Upper lobe of right lung (tissue), 1 donor: ENCODE data around the gene TMEM109. TPM values are rescaled to one million over a fixed set of nuclear protein-coding genes. Genes with fewer than 3 reads are reported as not detected.

Experiments
- ATAC-seq: fragments of 200-7000 bp; cut with Tn5 transposase; one replicate; pipeline ENCODE4 v1.9.1; 2020; ENCODE audit warnings: mild to moderate bottlenecking, moderate library complexity
- DNase-seq: peaks from one replicate; pipeline ENCODE4 v3.0.0-alpha.2; 2020
- H3K27ac ChIP-seq: fragments of 200-600 bp; one replicate; pipeline ENCODE4 v1.8.0; 2022
- H3K27me3 ChIP-seq: fragments of 200-600 bp; one replicate; pipeline ENCODE4 v1.8.0; 2022; ENCODE audit warnings: mild to moderate bottlenecking
- H3K36me3 ChIP-seq: fragments of 200-600 bp; one replicate; pipeline ENCODE4 v1.8.0; 2022
- H3K4me1 ChIP-seq: fragments of 200-600 bp; one replicate; pipeline ENCODE4 v1.8.0; 2022
- H3K4me3 ChIP-seq: fragments of 200-600 bp; one replicate; pipeline ENCODE4 v1.8.0; 2022; ENCODE audit warnings: mild to moderate bottlenecking
- H3K9me3 ChIP-seq: fragments of 200-600 bp; one replicate; pipeline ENCODE4 v1.8.0; 2022
- CTCF ChIP-seq: fragments of 200-600 bp; IDR thresholded peaks from one replicate; pipeline ENCODE4 v1.8.0; 2022; ENCODE audit warnings: antibody characterized with exemption
- intact Hi-C: fragments of 100-400 bp; cut with DNase I; formaldehyde crosslinking; loops from one replicate; pipeline ENCODE4 v1.11.0; 2022
- total RNA-seq: library from RNA; stranded (reverse); fragmentation: NEBNext Ultra II Directional; extraction: Animal tissue kit (Norgen Biotek cat#: 25700); gene quantifications from one replicate; pipeline ENCODE4 v1.2.1, GENCODE V29; 2021
- donor health status: DM: no; HTN: yes; CAD: no; lungs with severe emphysema.

The TMEM109 gene
- total RNA-seq, 1 donor from 2014 or later = 156 TPM

DNA sequence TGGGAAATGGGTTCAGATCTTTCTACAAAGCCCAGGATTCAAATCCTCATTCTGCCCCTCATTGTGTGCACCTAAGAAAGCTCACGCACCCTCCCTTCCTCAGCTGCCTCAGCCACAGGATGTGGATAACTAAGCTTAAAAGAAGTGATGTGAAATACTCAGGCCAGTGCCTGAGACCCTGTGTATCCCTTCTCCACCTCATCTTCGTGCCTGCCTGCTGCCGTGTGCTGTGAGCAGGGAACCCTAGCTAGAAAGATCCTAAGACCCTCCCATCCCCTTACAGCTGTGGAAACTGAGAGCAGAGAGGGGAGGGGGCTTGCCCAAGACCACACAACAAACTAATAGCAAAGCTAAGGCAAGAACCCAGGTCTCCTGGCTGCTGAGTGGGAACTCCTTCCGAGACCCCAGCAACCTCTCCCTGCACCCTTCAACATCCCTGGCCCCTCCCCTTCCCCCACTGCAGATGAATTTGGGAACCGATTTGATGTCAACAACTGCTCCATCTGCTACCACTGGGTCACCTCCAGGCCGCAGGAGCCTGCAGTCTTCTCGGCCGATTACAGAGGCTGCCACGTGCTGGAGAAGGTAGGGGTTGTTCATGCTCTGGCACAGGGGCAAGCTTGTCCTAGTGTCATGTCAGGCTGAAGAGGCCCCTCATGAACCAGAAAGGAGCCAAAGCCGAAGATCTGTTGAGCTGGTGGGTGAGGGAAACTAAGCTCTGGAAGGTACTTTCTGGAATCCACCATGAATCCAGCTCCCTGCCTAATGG is 45.1 kb upstream of the TMEM109 start:
- no peaks in the 10 kb centered on the region for H3K9me3 ChIP-seq
- no peak overlapping the region for H3K27ac ChIP-seq
- TF ChIP-seq CTCF = no peak
- DNase-seq (peak; percentile 40), ATAC-seq (no peak)
- no peaks in the 10 kb centered on the region for H3K36me3 ChIP-seq
- no peak overlapping the region for H3K4me3 ChIP-seq
- intact Hi-C loops = no loop called here
- H3K27me3 ChIP-seq = no peaks in the 10 kb centered on the region
- peaks cover 20% of the 10 kb centered on the region for H3K4me1 ChIP-seq

DNA sequence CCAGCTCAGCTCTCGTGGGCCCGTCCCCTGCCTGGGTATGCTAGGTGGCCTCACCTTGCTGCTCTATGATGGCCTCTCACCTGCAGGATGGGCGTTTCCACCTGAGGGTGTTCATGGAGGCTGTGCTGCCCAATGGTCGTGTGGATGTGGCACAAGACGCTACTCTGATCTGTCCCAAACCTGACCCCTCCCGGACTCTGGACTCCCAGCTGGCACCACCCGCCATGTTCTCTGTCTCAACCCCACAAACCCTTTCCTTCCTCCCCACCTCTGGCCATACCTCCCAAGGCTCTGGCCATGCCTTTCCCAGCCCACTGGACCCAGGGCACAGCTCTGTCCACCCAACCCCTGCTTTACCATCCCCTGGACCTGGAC is 44.5 kb upstream of the TMEM109 start:
- TF ChIP-seq CTCF = no peak
- DNase-seq (peak; percentile 53), ATAC-seq (no peak)
- intact Hi-C loops = no loop called here
- no peaks in the 10 kb centered on the region for H3K27me3 ChIP-seq
- no peaks in the 10 kb centered on the region for H3K9me3 ChIP-seq
- H3K4me3 ChIP-seq = no peak overlapping the region
- no peaks in the 10 kb centered on the region for H3K36me3 ChIP-seq
- H3K4me1 ChIP-seq = peaks cover 20% of the 10 kb centered on the region
- H3K27ac ChIP-seq = no peak overlapping the region

GRCh38 chr11:60870276-60870675 is 43.7 kb upstream of the TMEM109 start:
- intact Hi-C loops = no loop called here
- H3K9me3 ChIP-seq = no peaks in the 10 kb centered on the region
- ATAC-seq (no peak), DNase-seq (peak; percentile 30)
- H3K27ac ChIP-seq = no peak overlapping the region
- H3K4me3 ChIP-seq = no peak overlapping the region
- no peaks in the 10 kb centered on the region for H3K27me3 ChIP-seq
- peaks cover 20% of the 10 kb centered on the region for H3K4me1 ChIP-seq
- no peak for TF ChIP-seq CTCF
- no peaks in the 10 kb centered on the region for H3K36me3 ChIP-seq

DNA sequence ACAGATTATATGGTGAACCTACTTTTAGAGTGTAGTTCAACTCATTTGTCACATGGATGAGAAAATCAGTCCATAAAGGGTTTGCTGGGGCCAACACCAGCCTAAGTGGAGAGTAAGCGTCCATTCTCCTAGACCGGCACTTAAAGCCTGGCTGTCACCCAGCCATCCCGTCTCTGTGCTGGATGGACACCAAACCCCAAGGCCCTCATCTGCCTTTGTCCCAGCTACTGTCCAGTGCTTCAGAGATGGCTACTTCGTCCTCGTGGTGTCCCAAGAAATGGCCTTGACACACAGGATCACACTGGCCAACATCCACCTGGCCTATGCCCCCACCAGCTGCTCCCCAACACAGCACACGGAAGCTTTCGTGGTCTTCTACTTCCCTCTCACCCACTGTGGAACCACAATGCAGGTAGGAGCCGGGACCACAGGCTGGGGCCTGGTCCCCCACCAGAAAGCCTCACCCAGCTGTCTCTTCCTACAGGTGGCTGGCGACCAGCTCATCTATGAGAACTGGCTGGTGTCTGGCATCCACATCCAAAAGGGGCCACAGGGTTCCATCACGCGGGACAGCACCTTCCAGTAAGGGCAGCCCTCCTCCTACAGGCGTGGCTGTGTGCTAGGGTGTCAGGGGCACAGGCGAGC is 43.1 kb upstream of the TMEM109 start:
- ATAC-seq (no peak), DNase-seq (no peak)
- H3K4me3 ChIP-seq = no peak overlapping the region
- no peaks in the 10 kb centered on the region for H3K36me3 ChIP-seq
- intact Hi-C loops = no loop called here
- H3K27ac ChIP-seq = no peak overlapping the region
- TF ChIP-seq CTCF = no peak
- H3K4me1 ChIP-seq = peaks cover 20% of the 10 kb centered on the region
- H3K27me3 ChIP-seq = no peaks in the 10 kb centered on the region
- no peaks in the 10 kb centered on the region for H3K9me3 ChIP-seq

- H3K4me3 ChIP-seq = no peak overlapping the region
- H3K9me3 ChIP-seq = no peaks in the 10 kb centered on the region
- peak; percentile 11 for ATAC-seq
- no peaks in the 10 kb centered on the region for H3K27me3 ChIP-seq
- H3K36me3 ChIP-seq = no peaks in the 10 kb centered on the region
- peaks cover 20% of the 10 kb centered on the region for H3K4me1 ChIP-seq
- no peak overlapping the region for H3K27ac ChIP-seq
- intact Hi-C loops = no loop called here
- peak; percentile 9 for TF ChIP-seq CTCF
- DNase-seq = peak; percentile 64
Observed at GRCh38 chr11:60871378-60872061, 42.4 kb upstream of the TMEM109 start.
